Endodermal cell (in vitro differentiated cells): ENCODE measurements around the gene FBXL2. TPM values are rescaled to one million over a fixed set of nuclear protein-coding genes. Genes with fewer than 3 reads are reported as not detected.

Experiments
- DNase-seq: peaks from one replicate; pipeline ENCODE4 v3.0.0-alpha.2; 2017
- H3K27ac ChIP-seq: 2 replicates; pipeline ENCODE4 v1.5.1; 2013; ENCODE audit warnings: mild to moderate bottlenecking, low read depth, low read length, moderate library complexity
- H3K27me3 ChIP-seq: 2 replicates; pipeline ENCODE4 v1.6.1; 2013; ENCODE audit warnings: mild to moderate bottlenecking, low read length, moderate library complexity; ENCODE audit not compliant: insufficient read depth, control insufficient read depth, poor library complexity, severe bottlenecking
- H3K36me3 ChIP-seq: 2 replicates; pipeline ENCODE4 v1.7.0; 2013; ENCODE audit warnings: mild to moderate bottlenecking, low read length, moderate library complexity; ENCODE audit not compliant: control insufficient read depth, insufficient read depth
- H3K4me1 ChIP-seq: one replicate; pipeline ENCODE4 v1.7.0; 2013; ENCODE audit warnings: low read length; ENCODE audit not compliant: control insufficient read depth, insufficient read depth
- H3K4me3 ChIP-seq: 2 replicates; pipeline ENCODE4 v1.5.1; 2013; ENCODE audit warnings: mild to moderate bottlenecking, low read length, moderate library complexity
- H3K9ac ChIP-seq: 2 replicates; pipeline ENCODE4 v1.6.1; 2013; ENCODE audit warnings: mild to moderate bottlenecking, low read length, moderate library complexity; ENCODE audit not compliant: poor library complexity, severe bottlenecking; ENCODE audit errors: extremely low read depth
- H3K9me3 ChIP-seq: 2 replicates; pipeline ENCODE4 v1.6.1; 2013; ENCODE audit warnings: mild to moderate bottlenecking, low read length, moderate library complexity; ENCODE audit not compliant: control insufficient read depth
- H3K27ac Mint-ChIP-seq: 2 replicates; pipeline ENCODE4 v1.8.0; 2020; ENCODE audit warnings: mixed read lengths
- H3K27me3 Mint-ChIP-seq: 2 replicates; pipeline ENCODE4 v1.8.0; 2021; ENCODE audit warnings: mild to moderate bottlenecking, mixed read lengths; ENCODE audit not compliant: insufficient read depth
- H3K36me3 Mint-ChIP-seq: 2 replicates; pipeline ENCODE4 v1.8.0; 2020; ENCODE audit warnings: low read depth, mixed read lengths
- H3K4me1 Mint-ChIP-seq: 2 replicates; pipeline ENCODE4 v1.8.0; 2020; ENCODE audit warnings: mixed read lengths
- H3K4me3 Mint-ChIP-seq: 2 replicates; pipeline ENCODE4 v1.8.0; 2020; ENCODE audit warnings: mild to moderate bottlenecking, moderate library complexity, mixed read lengths
- H3K9me3 Mint-ChIP-seq: 2 replicates; pipeline ENCODE4 v1.8.0; 2020; ENCODE audit warnings: mild to moderate bottlenecking, mixed read lengths
- CTCF ChIP-seq: fragments of 200-600 bp; sonication (generic); conservative IDR thresholded peaks from 2 replicates; pipeline ENCODE4 v1.5.0; 2021; ENCODE audit warnings: antibody characterized with exemption, mild to moderate bottlenecking
- WGBS, 2 experiments: methylation state at CpG; one replicate each; pipeline versions ENCODE4 v1.1.5 to v1.1.7; 2013; ENCODE audit warnings: missing lambda C conversion rate in 2 of 2, mixed read lengths in 1 of 2; ENCODE audit not compliant: insufficient coverage in 1 of 2, insufficient read length in 1 of 2; 5-methylcytosine and 5-hydroxymethylcytosine counted together
- total RNA-seq, 2 donors: library from RNA; stranded (reverse); fragmentation: NEBNext Ultra II Directional in 1 of 2; extraction: Animal tissue kit (Norgen Biotek cat#: 25700) in 1 of 2; gene quantifications; 2 replicates in 1 of 2; 3 replicates in 1 of 2; pipeline ENCODE4 v1.2.1, GENCODE V29; 2021

FBXL2 gene
- total RNA-seq, 2 donors from 2014 or later, result 12.4 to 18.2 TPM

- Mint-ChIP-seq H3K4me3 (no peak overlapping the region), H3K27ac (no peak overlapping the region), H3K27me3 (no peaks in the 10 kb centered on the region), H3K9me3 (peaks cover 11% of the 10 kb centered on the region), H3K36me3 (peaks cover 25% of the 10 kb centered on the region), H3K4me1 (peaks cover 19% of the 10 kb centered on the region)
- TF ChIP-seq CTCF, result peak; percentile 75
- peaks cover 6% of the 10 kb centered on the region for H3K9me3 ChIP-seq
- no peaks in the 10 kb centered on the region for H3K27me3 ChIP-seq
- DNase-seq, result no peak
- no peak overlapping the region for H3K9ac ChIP-seq
- H3K4me1 ChIP-seq, result peaks cover 5% of the 10 kb centered on the region
- H3K27ac ChIP-seq, result no peak overlapping the region
- 87 to 89% methylated on average over 3 to 5 of the region's 5 CpGs for WGBS, 2 experiments
- no peak overlapping the region for H3K4me3 ChIP-seq
- H3K36me3 ChIP-seq, result peaks cover 4% of the 10 kb centered on the region
These were observed 41.6 kb downstream of the FBXL2 start for GRCh38 chr3:33318710-33319380.

- 83 to 90% methylated on average over 1 of the region's 1 CpG for WGBS, 2 experiments
- peaks cover 4% of the 10 kb centered on the region for H3K36me3 ChIP-seq
- Mint-ChIP-seq H3K9me3 (peaks cover 22% of the 10 kb centered on the region), H3K36me3 (peaks cover 23% of the 10 kb centered on the region), H3K27me3 (no peaks in the 10 kb centered on the region), H3K4me3 (no peak overlapping the region), H3K4me1 (peaks cover 7% of the 10 kb centered on the region), H3K27ac (no peak overlapping the region)
- H3K9me3 ChIP-seq, result peaks cover 6% of the 10 kb centered on the region
- no peak overlapping the region for H3K9ac ChIP-seq
- no peak for DNase-seq
- H3K27ac ChIP-seq, result no peak overlapping the region
- TF ChIP-seq CTCF, result no peak
- H3K27me3 ChIP-seq, result no peaks in the 10 kb centered on the region
- peaks cover 3% of the 10 kb centered on the region for H3K4me1 ChIP-seq
- no peak overlapping the region for H3K4me3 ChIP-seq
These were observed 45.2 kb downstream of the FBXL2 start for GRCh38 chr3:33322412-33322811.

- no peaks in the 10 kb centered on the region for H3K4me1 Mint-ChIP-seq
- Histone ChIP-seq H3K9me3 (peaks cover 15% of the 10 kb centered on the region), H3K27ac (no peak overlapping the region), H3K36me3 (no peaks in the 10 kb centered on the region), H3K9ac (no peak overlapping the region), H3K27me3 (no peaks in the 10 kb centered on the region), H3K4me3 (no peak overlapping the region), H3K4me1 (no peaks in the 10 kb centered on the region)
- no peak overlapping the region for H3K27ac Mint-ChIP-seq
- H3K27me3 Mint-ChIP-seq, result no peaks in the 10 kb centered on the region
- peaks cover 18% of the 10 kb centered on the region for H3K9me3 Mint-ChIP-seq
- no peak for DNase-seq
- peaks cover 22% of the 10 kb centered on the region for H3K36me3 Mint-ChIP-seq
- 93 to 100% methylated on average over 1 to 2 of the region's 2 CpGs for WGBS, 2 experiments
- no peak overlapping the region for H3K4me3 Mint-ChIP-seq
- TF ChIP-seq CTCF, result no peak
These were observed 54.2 kb downstream of the FBXL2 start for GRCh38 chr3:33331414-33331813.
